Nephron progenitor cell (in vitro differentiated cells): ENCODE results near the gene ADIG.

Source experiments
- DNase-seq: peaks from one replicate; pipeline ENCODE4 v3.0.0; 2021
- H3K27ac Mint-ChIP-seq: 2 replicates; pipeline ENCODE4 v1.8.0; 2021; ENCODE audit warnings: mild to moderate bottlenecking, moderate library complexity, mixed read lengths
- H3K27me3 Mint-ChIP-seq: 2 replicates; pipeline ENCODE4 v1.8.0; 2021; ENCODE audit warnings: mild to moderate bottlenecking, low read depth, mixed read lengths; ENCODE audit not compliant: poor library complexity
- H3K36me3 Mint-ChIP-seq: 2 replicates; pipeline ENCODE4 v1.8.0; 2021; ENCODE audit warnings: low read depth, mixed read lengths
- H3K4me1 Mint-ChIP-seq: 2 replicates; pipeline ENCODE4 v1.8.0; 2021; ENCODE audit warnings: mixed read lengths
- H3K4me3 Mint-ChIP-seq: 2 replicates; pipeline ENCODE4 v1.8.0; 2021; ENCODE audit warnings: mild to moderate bottlenecking, moderate library complexity, mixed read lengths
- H3K9me3 Mint-ChIP-seq: 2 replicates; pipeline ENCODE4 v1.8.0; 2021; ENCODE audit warnings: mild to moderate bottlenecking, moderate library complexity, mixed read lengths
- TF ChIP-seq, protein P1 (sequence below): fragments of 200-600 bp; sonication (generic); IDR thresholded peaks from 2 replicates; pipeline ENCODE4 v1.5.0; 2021; ENCODE audit warnings: antibody characterized with exemption

Gene ADIG

GRCh38 chr20:38581013-38581412 is at the start of gene ADIG:
TSS of gene ADIG (plus strand) at chr20:38581197. CDS start at chr20:38581251, 54 bp downstream.
- no peak within 1 kb of the TSS for H3K4me3 Mint-ChIP-seq

GRCh38 chr20:38534756-38535155 is 46.2 kb upstream of the ADIG start:
- H3K4me1 Mint-ChIP-seq: no peaks in the 10 kb centered on the region

More at GRCh38 chr20:38581013-38581412, at the start of gene ADIG:
- H3K9me3 Mint-ChIP-seq: no peaks in the 10 kb centered on the region
- TF ChIP-seq, protein P1, sequence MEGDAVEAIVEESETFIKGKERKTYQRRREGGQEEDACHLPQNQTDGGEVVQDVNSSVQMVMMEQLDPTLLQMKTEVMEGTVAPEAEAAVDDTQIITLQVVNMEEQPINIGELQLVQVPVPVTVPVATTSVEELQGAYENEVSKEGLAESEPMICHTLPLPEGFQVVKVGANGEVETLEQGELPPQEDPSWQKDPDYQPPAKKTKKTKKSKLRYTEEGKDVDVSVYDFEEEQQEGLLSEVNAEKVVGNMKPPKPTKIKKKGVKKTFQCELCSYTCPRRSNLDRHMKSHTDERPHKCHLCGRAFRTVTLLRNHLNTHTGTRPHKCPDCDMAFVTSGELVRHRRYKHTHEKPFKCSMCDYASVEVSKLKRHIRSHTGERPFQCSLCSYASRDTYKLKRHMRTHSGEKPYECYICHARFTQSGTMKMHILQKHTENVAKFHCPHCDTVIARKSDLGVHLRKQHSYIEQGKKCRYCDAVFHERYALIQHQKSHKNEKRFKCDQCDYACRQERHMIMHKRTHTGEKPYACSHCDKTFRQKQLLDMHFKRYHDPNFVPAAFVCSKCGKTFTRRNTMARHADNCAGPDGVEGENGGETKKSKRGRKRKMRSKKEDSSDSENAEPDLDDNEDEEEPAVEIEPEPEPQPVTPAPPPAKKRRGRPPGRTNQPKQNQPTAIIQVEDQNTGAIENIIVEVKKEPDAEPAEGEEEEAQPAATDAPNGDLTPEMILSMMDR: no peak
- H3K27ac Mint-ChIP-seq: peak within 1 kb of the TSS; percentile 84
- H3K27me3 Mint-ChIP-seq: peaks cover 5% of the 10 kb centered on the region
- peaks cover 10% of the 10 kb centered on the region for H3K36me3 Mint-ChIP-seq
- peaks cover 17% of the 10 kb centered on the region for H3K4me1 Mint-ChIP-seq
- no peak for DNase-seq

DNA sequence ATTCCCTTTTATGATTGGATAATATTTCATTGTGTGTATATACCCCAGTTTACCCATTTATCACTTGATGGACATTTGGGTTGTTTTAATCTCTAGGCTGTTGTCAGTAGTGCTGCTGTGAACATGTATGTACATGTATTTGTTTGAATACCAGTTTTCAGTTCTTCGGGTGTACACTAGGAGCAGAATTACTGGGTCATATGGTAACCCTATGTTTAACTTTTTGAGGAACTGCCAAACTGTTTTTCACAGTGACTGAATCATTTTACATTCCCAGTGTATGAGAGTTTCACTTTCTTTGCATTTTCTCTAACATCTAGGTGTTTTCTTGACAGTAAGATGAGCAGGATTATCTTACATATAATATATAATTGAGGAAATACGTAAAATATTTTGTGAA is 44.7 kb upstream of the ADIG start:
- TF ChIP-seq, protein P1: no peak
- DNase-seq: no peak
- Mint-ChIP-seq H3K27me3 (peaks cover 3% of the 10 kb centered on the region), H3K4me1 (no peaks in the 10 kb centered on the region), H3K9me3 (no peaks in the 10 kb centered on the region), H3K27ac (no peak overlapping the region), H3K4me3 (no peak overlapping the region), H3K36me3 (peaks cover 53% of the 10 kb centered on the region)

More at GRCh38 chr20:38534756-38535155, 46.2 kb upstream of the ADIG start:
- Mint-ChIP-seq H3K9me3 (no peaks in the 10 kb centered on the region), H3K36me3 (peaks cover 53% of the 10 kb centered on the region), H3K27me3 (peaks cover 3% of the 10 kb centered on the region), H3K4me3 (no peak overlapping the region), H3K27ac (no peak overlapping the region)
- TF ChIP-seq, protein P1: no peak
- no peak for DNase-seq

DNA sequence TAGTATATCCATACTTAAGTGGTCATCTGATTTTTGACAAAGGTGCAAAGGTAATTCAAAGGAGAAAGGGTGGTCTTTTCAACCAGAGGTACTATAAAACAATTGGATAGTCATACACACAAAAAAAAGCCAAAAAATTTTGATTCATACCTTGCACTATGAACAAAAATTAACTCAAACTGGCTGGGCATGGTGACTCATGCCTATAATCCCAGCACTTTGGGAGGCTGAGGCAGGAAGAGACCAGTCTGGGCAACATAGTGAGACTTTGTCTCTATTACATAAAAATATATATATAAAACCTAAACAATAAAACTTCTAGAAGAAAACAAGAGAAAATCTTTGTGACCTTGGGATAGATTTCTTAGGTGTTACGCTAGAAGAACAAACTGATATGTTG is 43.8 kb upstream of the ADIG start:
- no peak for DNase-seq
- no peak overlapping the region for H3K27ac Mint-ChIP-seq
- no peaks in the 10 kb centered on the region for H3K9me3 Mint-ChIP-seq
- no peak overlapping the region for H3K4me3 Mint-ChIP-seq
- H3K36me3 Mint-ChIP-seq: peaks cover 62% of the 10 kb centered on the region
- no peaks in the 10 kb centered on the region for H3K4me1 Mint-ChIP-seq
- H3K27me3 Mint-ChIP-seq: peaks cover 3% of the 10 kb centered on the region
- TF ChIP-seq, protein P1: no peak

DNA sequence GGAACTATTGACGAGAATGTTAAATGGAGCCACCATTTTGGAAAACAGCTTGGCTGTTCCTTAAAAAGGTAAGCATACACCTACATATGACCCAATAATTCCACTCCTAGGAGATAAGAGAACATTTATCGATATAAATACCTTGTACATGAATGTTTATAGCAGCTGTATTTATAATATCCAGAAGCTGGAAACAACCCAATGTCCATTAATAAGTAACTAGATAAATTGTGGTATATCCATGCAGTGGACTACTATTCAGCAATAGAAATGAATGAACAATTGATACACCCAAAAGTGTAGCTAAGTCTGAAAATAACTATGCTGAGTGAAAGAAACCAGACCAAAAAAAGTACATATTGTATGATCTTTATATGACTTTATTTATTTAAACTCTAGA is 42.2 kb upstream of the ADIG start:
- H3K27ac Mint-ChIP-seq: no peak overlapping the region
- H3K9me3 Mint-ChIP-seq: no peaks in the 10 kb centered on the region
- no peak for DNase-seq

More for the DNA sequence above, 42.2 kb upstream of the ADIG start:
- Mint-ChIP-seq H3K36me3 (peaks cover 62% of the 10 kb centered on the region), H3K27me3 (peaks cover 3% of the 10 kb centered on the region), H3K4me1 (no peaks in the 10 kb centered on the region), H3K4me3 (no peak overlapping the region)
- TF ChIP-seq, protein P1: no peak
